GM12892 (cell line): ENCODE results near the gene ADCY1.
"Not testable (repeated sequence)": the region's sequence is repeated elsewhere in the genome, so short reads cannot be mapped to it uniquely, and the experiment has no call there.

ENCODE experiments used
- POLR2A ChIP-seq: IDR thresholded peaks from 2 replicates; pipeline ENCODE4 v1.6.1; 2011; ENCODE audit warnings: low read depth, low read length, control low read depth
- POLR2AphosphoS5 ChIP-seq: IDR thresholded peaks from 2 replicates; pipeline ENCODE4 v1.6.1; 2011; ENCODE audit warnings: low read depth, low read length, control low read depth

DNA sequence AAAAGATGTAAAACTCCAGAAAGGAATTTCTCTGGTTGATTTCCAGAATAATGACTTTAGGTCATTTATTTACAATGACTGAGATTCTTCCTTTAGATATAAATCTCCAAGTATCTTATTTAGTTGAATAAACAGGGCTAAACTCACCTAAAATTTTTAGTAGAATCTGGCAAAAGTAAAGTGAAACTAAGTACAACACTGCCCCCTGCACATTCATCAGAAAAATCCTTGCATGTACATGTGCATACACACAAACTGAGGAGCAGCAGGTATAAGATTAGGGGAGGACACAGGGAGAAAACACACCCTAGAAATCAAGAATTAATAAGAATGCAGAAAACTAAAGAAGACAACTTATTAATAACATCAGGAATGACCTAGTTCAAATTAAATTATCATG, 174.8 kb downstream of the ADCY1 start:
- not testable (repeated sequence) for TF ChIP-seq POLR2A, POLR2AphosphoS5
